H1 (cell line): ENCODE measurements around the gene CFAP100. TPM values are rescaled to one million over a fixed set of nuclear protein-coding genes. Genes with fewer than 3 reads are reported as not detected.

Experiments
- CTCF ChIA-PET: fragments of 300-600 bp; sonication (Branson Sonifier 250); formaldehyde crosslinking; loops from one replicate; lab custom pipeline; 2021; ENCODE audit not compliant: partially characterized antibody; lab: Charles Lee
- POLR2A ChIA-PET: fragments of 300-600 bp; sonication (Branson Sonifier 250); formaldehyde crosslinking; loops from one replicate; lab custom pipeline; 2021; ENCODE audit warnings: inconsistent platforms; ENCODE audit not compliant: partially characterized antibody; lab: Charles Lee
- DNase-seq, 2 experiments: peaks; one replicate each; pipeline versions ENCODE4 v3.0.0 to v3.0.0-alpha.2; 2010 to 2022; ENCODE audit warnings: low spot score in 2 of 2, low read depth in 1 of 2, mixed read lengths in 1 of 2
- FAIRE-seq: peaks from 2 replicates; lab custom pipeline; 2011; peaks lifted over from hg19 to GRCh38; lab: Jason Lieb, UNC
- H2AFZ ChIP-seq: 2 replicates; pipeline ENCODE4 v1.8.1; 2012; ENCODE audit warnings: low read length, inconsistent platforms
- H2AK5ac ChIP-seq: 2 replicates; pipeline ENCODE4 v1.6.1; 2013; ENCODE audit warnings: low read depth, low read length
- H2BK120ac ChIP-seq: replicated peaks from 2 replicates; pipeline ENCODE3; 2013; ENCODE audit warnings: low read depth, low read length, inconsistent platforms
- H2BK12ac ChIP-seq: 2 replicates; pipeline ENCODE4 v1.6.1; 2013; ENCODE audit warnings: low read depth, low read length
- H2BK15ac ChIP-seq: 2 replicates; pipeline ENCODE4 v1.6.1; 2013; ENCODE audit warnings: low read length
- H2BK20ac ChIP-seq: 2 replicates; pipeline ENCODE4 v1.6.1; 2013; ENCODE audit warnings: low read length
- H2BK5ac ChIP-seq: 2 replicates; pipeline ENCODE4 v1.6.1; 2013; ENCODE audit warnings: low read depth, low read length
- H3K14ac ChIP-seq: 2 replicates; pipeline ENCODE4 v1.6.1; 2013; ENCODE audit warnings: inconsistent platforms; ENCODE audit not compliant: insufficient read length
- H3K18ac ChIP-seq: 2 replicates; pipeline ENCODE4 v1.6.1; 2013; ENCODE audit warnings: low read length; ENCODE audit errors: extremely low read depth
- H3K23ac ChIP-seq: 2 replicates; pipeline ENCODE4 v1.6.1; 2013; ENCODE audit warnings: inconsistent platforms; ENCODE audit not compliant: insufficient read length
- H3K23me2 ChIP-seq: 2 replicates; pipeline ENCODE4 v1.6.1; 2013; ENCODE audit warnings: low read depth, low read length
- H3K27ac ChIP-seq: 2 replicates; pipeline ENCODE4 v1.6.1; 2011; ENCODE audit warnings: low read depth, low read length, inconsistent platforms
- H3K27me3 ChIP-seq, 4 experiments: replicated peaks in 1 of 4; 1 replicate in 1 of 4; 2 replicates in 3 of 4; pipeline versions ENCODE4 v1.6.1 to v1.8.1; 2011 to 2013; ENCODE audit warnings: low read length in 3 of 4, mild to moderate bottlenecking in 3 of 4, inconsistent platforms in 2 of 4, mixed read lengths in 2 of 4, moderate library complexity in 1 of 4; ENCODE audit not compliant: control insufficient read depth in 3 of 4, insufficient read depth in 3 of 4; ENCODE audit errors: extremely low read depth in 1 of 4
- H3K36me3 ChIP-seq, 4 experiments: 2 replicates each; pipeline versions ENCODE4 v1.6.1 to v1.8.1; 2011 to 2013; ENCODE audit warnings: mild to moderate bottlenecking in 4 of 4, low read length in 3 of 4, moderate library complexity in 2 of 4, control low read depth in 1 of 4, inconsistent platforms in 1 of 4; ENCODE audit not compliant: insufficient read depth in 4 of 4, control insufficient read depth in 2 of 4
- H3K4ac ChIP-seq: replicated peaks from 2 replicates; pipeline ENCODE3; 2013; ENCODE audit warnings: low read length, low read depth, mixed read lengths, inconsistent platforms; ENCODE audit not compliant: insufficient read length
- H3K4me1 ChIP-seq, 4 experiments: replicated peaks in 1 of 4; 1 replicate in 1 of 4; 2 replicates in 3 of 4; pipeline versions ENCODE4 v1.6.1 to v1.8.1; 2011 to 2013; ENCODE audit warnings: low read length in 3 of 4, inconsistent platforms in 2 of 4, mixed read lengths in 1 of 4; ENCODE audit not compliant: insufficient read depth in 4 of 4, control insufficient read depth in 3 of 4
- H3K4me2 ChIP-seq, 2 experiments: 2 replicates each; pipeline versions ENCODE4 v1.6.1 to v1.8.1; 2011 to 2013; ENCODE audit warnings: low read depth in 2 of 2, low read length in 2 of 2, control low read depth in 1 of 2, inconsistent platforms in 1 of 2, mild to moderate bottlenecking in 1 of 2; ENCODE audit not compliant: insufficient read depth in 1 of 2
- H3K4me3 ChIP-seq, 4 experiments: fragments of 200-600, 300-600 bp in 1 of 4; sonication (generic), shearing (Covaris generic), sonication (Bioruptor Twin) in 1 of 4; 2 replicates each; pipeline versions ENCODE4 v1.5.1 to v1.8.1; 2011 to 2016; ENCODE audit warnings: low read length in 4 of 4, low read depth in 3 of 4, control low read depth in 2 of 4, inconsistent platforms in 2 of 4, mild to moderate bottlenecking in 2 of 4, mixed read lengths in 1 of 4, moderate library complexity in 1 of 4; ENCODE audit not compliant: insufficient read depth in 2 of 4; ENCODE audit errors: extremely low read depth in 1 of 4
- H3K56ac ChIP-seq: replicated peaks from 2 replicates; pipeline ENCODE3; 2013; ENCODE audit warnings: low read depth, mild to moderate bottlenecking, mixed read lengths, low read length, inconsistent platforms; ENCODE audit not compliant: insufficient read length
- H3K79me1 ChIP-seq: 2 replicates; pipeline ENCODE4 v1.6.1; 2013; ENCODE audit warnings: low read depth, low read length, control low read depth
- H3K79me2 ChIP-seq, 2 experiments: 2 replicates each; pipeline versions ENCODE4 v1.6.1 to v1.8.1; 2012 to 2013; ENCODE audit warnings: low read length in 2 of 2, mild to moderate bottlenecking in 2 of 2, inconsistent platforms in 1 of 2; ENCODE audit not compliant: insufficient read depth in 2 of 2, control insufficient read depth in 1 of 2
- H3K9ac ChIP-seq, 4 experiments: replicated peaks in 1 of 4; 1 replicate in 1 of 4; 2 replicates in 3 of 4; pipeline versions ENCODE4 v1.6.1 to v1.8.1; 2011 to 2013; ENCODE audit warnings: low read depth in 3 of 4, low read length in 3 of 4, control low read depth in 2 of 4, mild to moderate bottlenecking in 2 of 4, moderate library complexity in 2 of 4, inconsistent platforms in 1 of 4; ENCODE audit errors: extremely low read depth in 1 of 4
- H3K9me3 ChIP-seq, 2 experiments: 2 replicates each; pipeline versions ENCODE4 v1.6.1 to v1.8.1; 2012 to 2013; ENCODE audit warnings: mild to moderate bottlenecking in 2 of 2, moderate library complexity in 2 of 2, control low read depth in 1 of 2, inconsistent platforms in 1 of 2, low read depth in 1 of 2, low read length in 1 of 2, mixed read lengths in 1 of 2; ENCODE audit not compliant: insufficient read depth in 2 of 2
- H4K20me1 ChIP-seq, 2 experiments: replicated peaks in 1 of 2; 2 replicates each; pipeline versions ENCODE3 to v1.8.1; 2011 to 2013; ENCODE audit warnings: inconsistent platforms in 2 of 2, low read length in 2 of 2, mild to moderate bottlenecking in 1 of 2; ENCODE audit not compliant: insufficient read depth in 2 of 2, control insufficient read depth in 1 of 2
- H4K5ac ChIP-seq: 2 replicates; pipeline ENCODE4 v1.6.1; 2013; ENCODE audit warnings: low read length, low read depth, mixed read lengths, inconsistent platforms; ENCODE audit not compliant: insufficient read length
- H4K8ac ChIP-seq: 2 replicates; pipeline ENCODE4 v1.8.0; 2013; ENCODE audit warnings: mild to moderate bottlenecking, moderate library complexity, low read length, inconsistent platforms; ENCODE audit not compliant: insufficient read depth; ENCODE audit errors: extremely low read depth
- H4K91ac ChIP-seq: replicated peaks from 2 replicates; pipeline ENCODE3; 2013; ENCODE audit warnings: low read length, mixed read lengths, inconsistent platforms; ENCODE audit not compliant: insufficient read length
- ASH2L ChIP-seq: fragments of 200-600, 300-600 bp; sonication (generic); IDR thresholded peaks from one replicate; pipeline ENCODE4 v1.7.1; 2017; ENCODE audit warnings: low read length
- BRCA1 ChIP-seq: IDR thresholded peaks from 2 replicates; pipeline ENCODE4 v1.6.1; 2012; ENCODE audit warnings: low read depth, low read length, improper control_type of control experiment
- CHD2 ChIP-seq: IDR thresholded peaks from 2 replicates; pipeline ENCODE4 v1.6.1; 2012; ENCODE audit warnings: low read length, improper control_type of control experiment
- CREB1 ChIP-seq: IDR thresholded peaks from 2 replicates; pipeline ENCODE4 v1.6.1; 2012; ENCODE audit warnings: inconsistent platforms
- CTBP2 ChIP-seq: IDR thresholded peaks from 2 replicates; pipeline ENCODE4 v1.7.0; 2011; ENCODE audit warnings: borderline replicate concordance, mild to moderate bottlenecking, moderate library complexity, mixed read lengths, low read length; ENCODE audit not compliant: insufficient read depth, insufficient read length
- EP300 ChIP-seq, 2 experiments: IDR thresholded peaks; 1 replicate in 1 of 2; 2 replicates in 1 of 2; pipeline ENCODE4 v1.6.1; 2011 to 2012; ENCODE audit warnings: low read depth in 2 of 2, low read length in 2 of 2, mild to moderate bottlenecking in 2 of 2, borderline replicate concordance in 1 of 2, inconsistent platforms in 1 of 2, moderate library complexity in 1 of 2
- GTF2F1 ChIP-seq: IDR thresholded peaks from 2 replicates; pipeline ENCODE4 v1.6.1; 2012; ENCODE audit warnings: low read depth, low read length, improper control_type of control experiment, borderline replicate concordance
- KDM1A ChIP-seq: fragments of 200-600, 300-600 bp; sonication (generic); IDR thresholded peaks from 2 replicates; pipeline ENCODE4 v1.7.1; 2016; ENCODE audit warnings: mild to moderate bottlenecking, low read length, borderline replicate concordance
- RFX5 ChIP-seq: IDR thresholded peaks from 2 replicates; pipeline ENCODE4 v1.6.1; 2011; ENCODE audit warnings: low read depth, low read length, improper control_type of control experiment, borderline replicate concordance
- SP4 ChIP-seq: IDR thresholded peaks from 2 replicates; pipeline ENCODE4 v1.6.1; 2012; ENCODE audit warnings: low read length, inconsistent platforms
- TBP ChIP-seq: IDR thresholded peaks from 2 replicates; pipeline ENCODE4 v1.6.1; 2011; ENCODE audit warnings: low read depth, low read length, improper control_type of control experiment
- WGBS, 2 experiments: shearing (Covaris generic) in 1 of 2; methylation state at CpG; one replicate each; pipeline versions ENCODE4 v1.1.6 to v1.1.7; 2013 to 2015; ENCODE audit warnings: low lambda C conversion rate in 2 of 2, mixed read lengths in 2 of 2, inconsistent platforms in 1 of 2, low coverage in 1 of 2, missing lambda C conversion rate in 1 of 2; ENCODE audit not compliant: insufficient replicate concordance in 2 of 2, insufficient coverage in 1 of 2, insufficient read length in 1 of 2; ENCODE audit errors: extremely low coverage in 1 of 2, missing lambda C conversion rate in 1 of 2; 5-methylcytosine and 5-hydroxymethylcytosine counted together
- polyA plus RNA-seq, 7 experiments: library from polyadenylated mRNA; depleted of rRNA in 3 of 7; stranded (reverse) in 5 of 7; unstranded in 2 of 7; fragments of >200 nt in 5 of 7; fragments of 200-250 nt in 2 of 7; gene quantifications; 1 replicate in 5 of 7; 2 replicates in 1 of 7; 4 replicates in 1 of 7; pipeline versions ENCODE4 v1.2.1 to v1.2.3, GENCODE V29; 2011 to 2013; ENCODE audit warnings: missing spikeins in 2 of 7, mixed read lengths in 2 of 7
- total RNA-seq: library from RNA; stranded (reverse); fragmentation: NEBNext Ultra II Directional; extraction: Animal tissue kit (Norgen Biotek cat#: 25700); gene quantifications from 2 replicates; pipeline ENCODE4 v1.2.1, GENCODE V29; 2021

Gene CFAP100
- total and polyA plus RNA-seq, 2 of the 8 experiments (the other 6 are each of a cell fraction or from before 2014, with no cell fraction given), result 0.17 TPM; not detected in 1

DNA sequence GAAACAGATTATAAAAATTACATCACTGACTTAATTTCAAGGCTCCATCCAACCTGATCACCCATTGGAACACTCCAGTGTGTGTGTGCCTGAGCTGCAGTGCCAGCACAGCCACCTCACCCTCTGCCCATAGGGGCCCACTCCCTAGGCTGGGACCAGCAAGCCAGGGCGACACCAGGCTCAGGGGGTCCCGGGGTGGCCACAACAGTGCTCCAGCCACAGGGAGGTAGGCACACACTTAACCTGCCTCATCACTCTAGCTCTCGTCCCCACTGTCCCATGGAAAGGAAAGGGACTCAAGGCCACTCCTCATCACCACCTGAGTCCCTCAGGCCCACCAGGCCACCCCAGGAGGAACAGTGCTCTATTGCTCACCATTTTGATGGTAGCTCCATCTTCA is 56.0 kb downstream of the CFAP100 start:
- no peak overlapping the region for H2BK120ac ChIP-seq
- H3K9me3 ChIP-seq, result no peaks in the 10 kb centered on the region
- no peak overlapping the region for H4K8ac ChIP-seq
- H3K4ac ChIP-seq, result no peak overlapping the region
- H4K20me1 ChIP-seq, result peaks cover under 1 to 6% of the 10 kb centered on the region in 2 experiments
- no peak overlapping the region for H3K56ac ChIP-seq
- H2AK5ac ChIP-seq, result no peak overlapping the region
- H3K36me3 ChIP-seq, result peaks cover 0 to 18% (median 5%) of the 10 kb centered on the region in 4 experiments; a peak in 6 of 8 replicates
- no peak overlapping the region for H3K4me2 ChIP-seq
- no peak overlapping the region for H2BK5ac ChIP-seq
- no peak overlapping the region for H4K91ac ChIP-seq
- H3K27ac ChIP-seq, result no peak overlapping the region
- no peak overlapping the region for H2AFZ ChIP-seq
- FAIRE-seq, result no peak
- CTCF ChIA-PET, result no interaction called here
- no peak overlapping the region for H2BK20ac ChIP-seq
- no peak overlapping the region for H3K23ac ChIP-seq
- H3K27me3 ChIP-seq, result no peaks in the 10 kb centered on the region
- no peak overlapping the region for H4K5ac ChIP-seq
- no peak overlapping the region for H3K14ac ChIP-seq
- no peaks in the 10 kb centered on the region; a peak in 1 of 4 replicates for H3K79me2 ChIP-seq
- H3K4me1 ChIP-seq, result peaks cover 0 to 7% (median 0%) of the 10 kb centered on the region in 4 experiments; a peak in 3 of 7 replicates
- 90% methylated on average over 3 of the region's 3 CpGs; no CpG with 5 or more reads in 1 of the 2 experiments for WGBS, 2 experiments
- no peak overlapping the region for H2BK15ac ChIP-seq
- no peak for DNase-seq
- H3K9ac ChIP-seq, result no peak overlapping the region
- no peak overlapping the region for H3K4me3 ChIP-seq
- H3K79me1 ChIP-seq, result peaks cover 3% of the 10 kb centered on the region; the same call in 1 of the 2 replicates
- no peak for TF ChIP-seq BRCA1
- TF ChIP-seq GTF2F1, result no peak
- no peak for TF ChIP-seq CTBP2
- no peak for TF ChIP-seq ASH2L
- TF ChIP-seq SP4, result no peak
- no peak for TF ChIP-seq TBP
- no peak for TF ChIP-seq EP300 (IDR thresholded peaks at IDR 0.05; ENCODE audit: borderline replicate concordance in 1 of 2, low read depth in 2 of 2, low read length in 2 of 2)
- no peak for TF ChIP-seq CHD2
- no peak for TF ChIP-seq CREB1
- no peak for TF ChIP-seq RFX5
- no peak for TF ChIP-seq KDM1A
- no peak overlapping the region for H3K18ac ChIP-seq
- POLR2A ChIA-PET, result interaction anchor here (0.8 to 1.1 kb wide), 3 partner anchors 9 to 24 kb away, joined by 3 read pairs; no protein-coding TSS in a partner anchor
- no peak overlapping the region for H2BK12ac ChIP-seq
- 0 out of 2 replicates have a peak, but pooled peaks cover 2% of the 10 kb centered on the region for H3K23me2 ChIP-seq
